Measurements from ENCODE around the gene MINDY4B.
"Not testable (repeated sequence)": the region's sequence is repeated elsewhere in the genome, so short reads cannot be mapped to it uniquely, and the experiment has no call there.

The MINDY4B gene

DNA sequence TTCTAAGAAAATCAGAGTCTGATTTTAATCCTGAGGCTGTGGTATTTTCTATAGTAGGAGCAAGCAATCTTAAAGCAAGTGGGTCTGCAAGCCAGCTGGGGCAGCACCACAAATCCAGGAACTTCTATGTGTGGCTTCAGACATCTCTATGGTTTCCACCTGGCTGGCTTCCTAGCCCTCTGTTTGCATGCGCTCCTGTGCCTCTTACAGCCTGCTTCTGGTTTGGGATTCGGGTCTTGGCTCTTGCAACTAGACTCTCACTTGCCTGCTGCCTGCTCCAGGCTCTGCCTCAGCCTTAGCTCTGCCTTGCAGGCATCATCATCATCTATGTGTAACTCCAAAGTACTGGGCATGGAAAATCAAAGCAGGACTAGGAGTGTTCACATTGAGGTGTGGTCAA is 43.4 kb downstream of the MINDY4B start:
- CTCF ChIA-PET = no interaction called here
- no peak for TF ChIP-seq ARNT (IDR thresholded peaks at IDR 0.05)
- TF ChIP-seq SP1 (IDR thresholded peaks at IDR 0.05) = no peak
- no peak for TF ChIP-seq LEF1 (IDR thresholded peaks at IDR 0.05; ENCODE audit: borderline replicate concordance)
- POLR2A ChIA-PET = no interaction called here
- no peak for DNase-seq (ENCODE audit: extremely low spot score)

DNA sequence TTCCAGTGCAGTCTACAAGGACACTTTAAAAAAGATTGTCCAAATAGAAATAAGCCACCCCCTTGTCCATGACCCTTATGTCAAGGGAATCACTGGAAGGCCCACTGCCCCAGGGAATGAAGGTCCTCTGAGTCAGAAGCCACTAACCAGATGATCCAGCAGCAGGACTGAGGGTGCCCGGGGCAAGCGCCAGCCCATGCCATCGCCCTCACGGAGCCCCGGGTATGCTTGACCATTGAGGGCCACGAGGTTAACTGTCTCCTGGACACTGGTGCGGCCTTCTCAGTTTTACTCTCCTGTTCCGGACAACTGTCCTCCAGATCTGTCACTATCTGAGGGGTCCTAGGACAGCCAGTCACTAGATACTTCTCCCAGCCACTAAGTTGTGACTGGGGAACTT is 47.3 kb downstream of the MINDY4B start:
- POLR2A ChIA-PET; CTCF ChIA-PET; DNase-seq (ENCODE audit: extremely low spot score): not testable (repeated sequence)

- DNase-seq (ENCODE audit: extremely low spot score) = no peak
- TF ChIP-seq SUZ12 (IDR thresholded peaks at IDR 0.05) (no peak), ZNF384 (IDR thresholded peaks at IDR 0.05) (no peak), LEF1 (IDR thresholded peaks at IDR 0.05; ENCODE audit: borderline replicate concordance) (no peak), HDGF (IDR thresholded peaks at IDR 0.05; ENCODE audit: borderline replicate concordance) (no peak), ARNT (IDR thresholded peaks at IDR 0.05) (no peak), FOXK2 (IDR thresholded peaks at IDR 0.05) (no peak), FOXM1 (IDR thresholded peaks at IDR 0.05; ENCODE audit: borderline replicate concordance) (no peak), NFRKB (IDR thresholded peaks at IDR 0.05) (no peak), BHLHE40 (IDR thresholded peaks at IDR 0.05; ENCODE audit: borderline replicate concordance) (no peak), PKNOX1 (IDR thresholded peaks at IDR 0.05) (no peak), TARDBP (IDR thresholded peaks at IDR 0.05) (no peak), FOXA1 (IDR thresholded peaks at IDR 0.05) (no peak), ELF4 (IDR thresholded peaks at IDR 0.05) (no peak), L3MBTL2 (conservative IDR thresholded peaks at IDR 0.05) (no peak), CTBP1 (IDR thresholded peaks at IDR 0.05; ENCODE audit: borderline replicate concordance) (no peak), SP1 (IDR thresholded peaks at IDR 0.05) (no peak)
- ChIA-PET CTCF (no interaction called here), POLR2A (no interaction called here)
Measured at GRCh38 chr3:150850191-150850590, 55.0 kb downstream of the MINDY4B start.

- TF ChIP-seq LEF1 (IDR thresholded peaks at IDR 0.05; ENCODE audit: borderline replicate concordance) (no peak), L3MBTL2 (conservative IDR thresholded peaks at IDR 0.05) (no peak), FOXA1 (IDR thresholded peaks at IDR 0.05) (no peak), TARDBP (IDR thresholded peaks at IDR 0.05) (no peak), ARNT (IDR thresholded peaks at IDR 0.05) (no peak), ZNF384 (IDR thresholded peaks at IDR 0.05) (no peak), FOXK2 (IDR thresholded peaks at IDR 0.05) (no peak), SP1 (IDR thresholded peaks at IDR 0.05) (no peak), SUZ12 (IDR thresholded peaks at IDR 0.05) (no peak), CTBP1 (IDR thresholded peaks at IDR 0.05; ENCODE audit: borderline replicate concordance) (no peak), NFRKB (IDR thresholded peaks at IDR 0.05) (no peak), HDGF (IDR thresholded peaks at IDR 0.05; ENCODE audit: borderline replicate concordance) (no peak), FOXM1 (IDR thresholded peaks at IDR 0.05; ENCODE audit: borderline replicate concordance) (no peak), ELF4 (IDR thresholded peaks at IDR 0.05) (no peak), BHLHE40 (IDR thresholded peaks at IDR 0.05; ENCODE audit: borderline replicate concordance) (no peak)
- POLR2A ChIA-PET = no interaction called here
- no peak for DNase-seq (ENCODE audit: extremely low spot score)
- CTCF ChIA-PET = no interaction called here
Measured at GRCh38 chr3:150848864-150849263, 56.4 kb downstream of the MINDY4B start.

- CTCF ChIA-PET = interaction anchor here (0.6 kb wide), 1 partner anchor 103 kb away, joined by 3 read pairs; no protein-coding TSS in a partner anchor
- TF ChIP-seq L3MBTL2 (conservative IDR thresholded peaks at IDR 0.05) = no peak
- no peak for TF ChIP-seq ARNT (IDR thresholded peaks at IDR 0.05)
- no peak for TF ChIP-seq HDGF (IDR thresholded peaks at IDR 0.05; ENCODE audit: borderline replicate concordance)
- TF ChIP-seq FOXK2 (IDR thresholded peaks at IDR 0.05) = no peak
- no peak for TF ChIP-seq ZNF384 (IDR thresholded peaks at IDR 0.05)
- TF ChIP-seq SUZ12 (IDR thresholded peaks at IDR 0.05) = no peak
- TF ChIP-seq CTBP1 (IDR thresholded peaks at IDR 0.05; ENCODE audit: borderline replicate concordance) = no peak
- TF ChIP-seq FOXA1 (IDR thresholded peaks at IDR 0.05) = no peak
- TF ChIP-seq TARDBP (IDR thresholded peaks at IDR 0.05) = no peak
- TF ChIP-seq PKNOX1 (IDR thresholded peaks at IDR 0.05) = no peak
- TF ChIP-seq ELF4 (IDR thresholded peaks at IDR 0.05) = no peak
- no peak for TF ChIP-seq NFRKB (IDR thresholded peaks at IDR 0.05)
- no peak for TF ChIP-seq LEF1 (IDR thresholded peaks at IDR 0.05; ENCODE audit: borderline replicate concordance)
- no peak for TF ChIP-seq BHLHE40 (IDR thresholded peaks at IDR 0.05; ENCODE audit: borderline replicate concordance)
- no peak for TF ChIP-seq SP1 (IDR thresholded peaks at IDR 0.05)
- no peak for TF ChIP-seq FOXM1 (IDR thresholded peaks at IDR 0.05; ENCODE audit: borderline replicate concordance)
- POLR2A ChIA-PET = no interaction called here
- no peak for DNase-seq (ENCODE audit: extremely low spot score)
Measured at GRCh38 chr3:150847433-150847832, 57.8 kb downstream of the MINDY4B start.

- ChIA-PET CTCF (interaction anchor here (0.7 kb wide), 1 partner anchor 306 kb away, joined by 3 read pairs; no protein-coding TSS in a partner anchor), POLR2A (no interaction called here)
- no peak for DNase-seq (ENCODE audit: extremely low spot score)
- TF ChIP-seq PKNOX1 (IDR thresholded peaks at IDR 0.05) = no peak
Measured at GRCh38 chr3:150844484-150844883, 60.8 kb downstream of the MINDY4B start.

GRCh38 chr3:150843241-150843640 is 62.0 kb downstream of the MINDY4B start:
- TF ChIP-seq BHLHE40 (IDR thresholded peaks at IDR 0.05; ENCODE audit: borderline replicate concordance) = no peak
- no peak for TF ChIP-seq FOXK2 (IDR thresholded peaks at IDR 0.05)
- no peak for TF ChIP-seq ELF4 (IDR thresholded peaks at IDR 0.05)
- TF ChIP-seq SP1 (IDR thresholded peaks at IDR 0.05) = no peak
- no peak for TF ChIP-seq ARNT (IDR thresholded peaks at IDR 0.05)
- no peak for TF ChIP-seq FOXA1 (IDR thresholded peaks at IDR 0.05)
- no peak for TF ChIP-seq SUZ12 (IDR thresholded peaks at IDR 0.05)
- TF ChIP-seq HDGF (IDR thresholded peaks at IDR 0.05; ENCODE audit: borderline replicate concordance) = no peak
- no peak for TF ChIP-seq LEF1 (IDR thresholded peaks at IDR 0.05; ENCODE audit: borderline replicate concordance)
- TF ChIP-seq L3MBTL2 (conservative IDR thresholded peaks at IDR 0.05) = no peak
- no peak for TF ChIP-seq TARDBP (IDR thresholded peaks at IDR 0.05)
- TF ChIP-seq PKNOX1 (IDR thresholded peaks at IDR 0.05) = no peak
- TF ChIP-seq CTBP1 (IDR thresholded peaks at IDR 0.05; ENCODE audit: borderline replicate concordance) = no peak
- TF ChIP-seq ZNF384 (IDR thresholded peaks at IDR 0.05) = no peak
- TF ChIP-seq NFRKB (IDR thresholded peaks at IDR 0.05) = no peak
- TF ChIP-seq FOXM1 (IDR thresholded peaks at IDR 0.05; ENCODE audit: borderline replicate concordance) = no peak
- POLR2A ChIA-PET = no interaction called here
- DNase-seq (ENCODE audit: extremely low spot score) = no peak
- CTCF ChIA-PET = interaction anchor here (0.6 to 1.3 kb wide), 2 partner anchors 14 to 153 kb away, joined by 3 read pairs; no protein-coding TSS in a partner anchor

Measured in HEK293T (cell line).